ENCODE results near the gene OR52N1. TPM values are rescaled to one million over a fixed set of nuclear protein-coding genes. Genes with fewer than 3 reads are reported as not detected.

OR52N1 gene
- total RNA-seq, 1 experiment from 2014 or later, result not detected

- no peak for ATAC-seq
- Histone ChIP-seq H4K20me1 (ENCODE audit: insufficient read depth) (no peaks in the 10 kb centered on the region; the same call in 1 of the 2 replicates), H3K4me3 (replicated peaks in 1 of 2; ENCODE audit: low read depth in 1 of 2, low read length in 2 of 2) (no peak overlapping the region), H3K27ac (ENCODE audit: low read depth, low read length) (no peak overlapping the region), H3K9ac (ENCODE audit: low read length) (no peak overlapping the region), H3K79me2 (ENCODE audit: insufficient read depth, low read length) (no peaks in the 10 kb centered on the region), H3K4me1 (ENCODE audit: control insufficient read depth in 1 of 2, insufficient read depth in 2 of 2, low read length in 2 of 2) (peaks cover 0 to 4% of the 10 kb centered on the region in 2 experiments; a peak in 1 of 4 replicates), H3K27me3 (ENCODE audit: insufficient read depth, low read length) (peaks cover 63% of the 10 kb centered on the region), H2AFZ (ENCODE audit: low read depth, low read length, poor library complexity, severe bottlenecking) (no peak overlapping the region), H3K9me2 (ENCODE audit: insufficient read depth) (no peaks in the 10 kb centered on the region), H3K9me3 (ENCODE audit: control insufficient read depth in 1 of 2, insufficient read depth in 1 of 2, low read depth in 1 of 2, low read length in 2 of 2) (no peaks in the 10 kb centered on the region), H3K4me2 (ENCODE audit: low read length) (no peak overlapping the region), H3K36me3 (ENCODE audit: control insufficient read depth in 1 of 2, insufficient read depth in 2 of 2, low read length in 2 of 2) (no peaks in the 10 kb centered on the region)
- CTCF ChIA-PET, result interaction anchor here (1.0 kb wide), 1 partner anchor 122 kb away, joined by 3 read pairs; the partner anchor contains the start of gene TRIM5
- intact Hi-C loops (cut with micrococcal nuclease), result loop anchor here (5.0 kb wide), 1 partner anchor 515 kb away; no protein-coding TSS in a partner anchor
- no TSS peak for BruUV-seq (replicated peaks)
- RAD21 ChIA-PET (ENCODE audit: low non-redundant PET in 1 of 2, low total read pairs in 2 of 2, uncharacterized antibody in 2 of 2, unreplicated experiment in 2 of 2), result interaction anchor here in 1 of 2 experiments (0.7 kb wide), 1 partner anchor 308 kb away, joined by 8 read pairs; no protein-coding TSS in a partner anchor
- TF ChIP-seq JUND (IDR thresholded peaks at IDR 0.05), result no peak
- no peak for TF ChIP-seq YY1 (IDR thresholded peaks at IDR 0.05; ENCODE audit: extremely low read depth, insufficient replicate concordance, low read depth, low read length)
- POLR2A ChIA-PET, result no interaction called here
- DNase-seq (ENCODE audit: low read depth, low spot score), result no peak
Measured at GRCh38 chr11:5807580-5807979, 16.5 kb upstream of the OR52N1 start.

GRCh38 chr11:5803982-5804381 is 12.9 kb upstream of the OR52N1 start:
- ChIA-PET RAD21 (ENCODE audit: low non-redundant PET in 1 of 2, low total read pairs in 2 of 2, uncharacterized antibody in 2 of 2, unreplicated experiment in 2 of 2) (no interaction called here), POLR2A (no interaction called here), CTCF (no interaction called here)
- H3K9me2 ChIP-seq (ENCODE audit: insufficient read depth), result no peaks in the 10 kb centered on the region
- no peak overlapping the region for H2AFZ ChIP-seq (ENCODE audit: low read depth, low read length, poor library complexity, severe bottlenecking)
- no peak for TF ChIP-seq MAX (IDR thresholded peaks at IDR 0.05)
- TF ChIP-seq YY1 (IDR thresholded peaks at IDR 0.05; ENCODE audit: extremely low read depth, insufficient replicate concordance, low read depth, low read length), result no peak
- H3K4me2 ChIP-seq (ENCODE audit: low read length), result no peak overlapping the region
- no TSS peak for BruUV-seq (replicated peaks)
- no peaks in the 10 kb centered on the region for H3K36me3 ChIP-seq (ENCODE audit: control insufficient read depth in 1 of 2, insufficient read depth in 2 of 2, low read length in 2 of 2)
- no peaks in the 10 kb centered on the region for H4K20me1 ChIP-seq (ENCODE audit: insufficient read depth)
- H3K9me3 ChIP-seq (ENCODE audit: control insufficient read depth in 1 of 2, insufficient read depth in 1 of 2, low read depth in 1 of 2, low read length in 2 of 2), result no peaks in the 10 kb centered on the region
- no peak overlapping the region for H3K4me3 ChIP-seq (replicated peaks in 1 of 2; ENCODE audit: low read depth in 1 of 2, low read length in 2 of 2)
- peaks cover 67% of the 10 kb centered on the region for H3K27me3 ChIP-seq (ENCODE audit: insufficient read depth, low read length)
- H3K9ac ChIP-seq (ENCODE audit: low read length), result no peak overlapping the region
- ATAC-seq, result no peak
- DNase-seq (ENCODE audit: low read depth, low spot score), result no peak
- no peak overlapping the region for H3K27ac ChIP-seq (ENCODE audit: low read depth, low read length)
- intact Hi-C loops (cut with micrococcal nuclease), result no loop called here
- no peaks in the 10 kb centered on the region for H3K79me2 ChIP-seq (ENCODE audit: insufficient read depth, low read length)
- H3K4me1 ChIP-seq (ENCODE audit: control insufficient read depth in 1 of 2, insufficient read depth in 2 of 2, low read length in 2 of 2), result peaks cover 0 to 4% of the 10 kb centered on the region in 2 experiments; a peak in 1 of 4 replicates
